BLaER1 (cell line): ENCODE measurements around the gene VEGFB.

Experiments
- H3K27ac ChIP-seq: shearing (Covaris generic); formaldehyde crosslinking; 2 replicates; pipeline ENCODE4 v1.8.1; 2022
- H3K27me3 ChIP-seq: shearing (Covaris generic); formaldehyde crosslinking; 2 replicates; pipeline ENCODE4 v1.8.1; 2022
- H3K36me3 ChIP-seq: shearing (Covaris generic); formaldehyde crosslinking; 2 replicates; pipeline ENCODE4 v1.8.1; 2022
- H3K4me1 ChIP-seq: shearing (Covaris generic); formaldehyde crosslinking; 2 replicates; pipeline ENCODE4 v1.8.1; 2022
- H3K4me2 ChIP-seq: shearing (Covaris generic); formaldehyde crosslinking; 2 replicates; pipeline ENCODE4 v1.8.1; 2022
- H3K4me3 ChIP-seq: shearing (Covaris generic); formaldehyde crosslinking; 2 replicates; pipeline ENCODE4 v1.8.1; 2022
- H3K9ac ChIP-seq: shearing (Covaris generic); formaldehyde crosslinking; 2 replicates; pipeline ENCODE4 v1.8.1; 2022
- H3K9me3 ChIP-seq: shearing (Covaris generic); formaldehyde crosslinking; 2 replicates; pipeline ENCODE4 v1.8.1; 2022
- H4K20me1 ChIP-seq: shearing (Covaris generic); formaldehyde crosslinking; 2 replicates; pipeline ENCODE4 v1.8.1; 2022
- Cebpa-rat ChIP-seq: shearing (Covaris generic); IDR thresholded peaks from 2 replicates; pipeline ENCODE4 v1.8.1; 2022

VEGFB gene

GRCh38 chr11:64233913-64234586, at the start of gene VEGFB:
Gene VEGFB (plus strand): TSS chr11:64234584. CDS start chr11:64234834, 250 bp downstream.
- Histone ChIP-seq H3K4me2 (peak within 1 kb of the TSS; percentile 99), H3K27ac (peak within 1 kb of the TSS; percentile 76), H3K4me3 (peak within 1 kb of the TSS; percentile 77), H4K20me1 (peaks cover 12% of the 10 kb centered on the region), H3K4me1 (peaks cover 81% of the 10 kb centered on the region), H3K9me3 (no peaks in the 10 kb centered on the region), H3K27me3 (no peaks in the 10 kb centered on the region), H3K9ac (peak within 1 kb of the TSS; percentile 77), H3K36me3 (peaks cover 25% of the 10 kb centered on the region)
- TF ChIP-seq Cebpa-rat = no peak

- Histone ChIP-seq H3K27me3 (no peaks in the 10 kb centered on the region), H3K9ac (peak overlapping the region; percentile 89), H3K27ac (peak overlapping the region; percentile 90), H3K4me3 (peak overlapping the region; percentile 78), H3K36me3 (no peaks in the 10 kb centered on the region; the same call in none of the 2 replicates), H4K20me1 (no peaks in the 10 kb centered on the region), H3K9me3 (no peaks in the 10 kb centered on the region), H3K4me2 (peak overlapping the region; percentile 83), H3K4me1 (peaks cover 48% of the 10 kb centered on the region)
- TF ChIP-seq Cebpa-rat = no peak
Measured at GRCh38 chr11:64185175-64185692, 49.1 kb upstream of the VEGFB start.

- peak within 1 kb of the TSS; percentile 90 for H3K27ac ChIP-seq
Measured at GRCh38 chr11:64185693-64186491, 48.5 kb upstream of the VEGFB start, which contains the start of gene STIP1. Gene STIP1 (plus strand): TSS chr11:64186171. CDS start chr11:64186262, 91 bp downstream.

GRCh38 chr11:64186492-64187165, 47.8 kb upstream of the VEGFB start:
- H4K20me1 ChIP-seq = no peaks in the 10 kb centered on the region
- no peaks in the 10 kb centered on the region; the same call in none of the 2 replicates for H3K36me3 ChIP-seq
- TF ChIP-seq Cebpa-rat = no peak
- no peaks in the 10 kb centered on the region for H3K9me3 ChIP-seq
- no peak overlapping the region for H3K4me3 ChIP-seq
- H3K4me1 ChIP-seq = peaks cover 34% of the 10 kb centered on the region
- no peak overlapping the region for H3K27ac ChIP-seq
- H3K4me2 ChIP-seq = no peak overlapping the region
- no peak overlapping the region for H3K9ac ChIP-seq
- H3K27me3 ChIP-seq = no peaks in the 10 kb centered on the region

More at GRCh38 chr11:64185693-64186491, 48.5 kb upstream of the VEGFB start, which contains the start of gene STIP1:
- H3K4me3 ChIP-seq = peak within 1 kb of the TSS; percentile 78
- no peaks in the 10 kb centered on the region for H4K20me1 ChIP-seq
- no peaks in the 10 kb centered on the region; the same call in none of the 2 replicates for H3K36me3 ChIP-seq
- no peaks in the 10 kb centered on the region for H3K9me3 ChIP-seq
- peak within 1 kb of the TSS; percentile 83 for H3K4me2 ChIP-seq
- H3K9ac ChIP-seq = peak within 1 kb of the TSS; percentile 89
- H3K4me1 ChIP-seq = peaks cover 41% of the 10 kb centered on the region
- TF ChIP-seq Cebpa-rat = no peak
- H3K27me3 ChIP-seq = no peaks in the 10 kb centered on the region

- 0 out of 2 replicates have a peak, but pooled peaks cover 17% of the 10 kb centered on the region for H3K4me1 ChIP-seq
- H3K9me3 ChIP-seq = no peaks in the 10 kb centered on the region
- H3K27ac ChIP-seq = no peak overlapping the region
- no peak overlapping the region for H3K4me3 ChIP-seq
- no peak overlapping the region; the same call in 1 of the 2 replicates for H3K9ac ChIP-seq
- no peaks in the 10 kb centered on the region; the same call in none of the 2 replicates for H4K20me1 ChIP-seq
- no peak overlapping the region for H3K4me2 ChIP-seq
- no peaks in the 10 kb centered on the region; the same call in none of the 2 replicates for H3K36me3 ChIP-seq
- H3K27me3 ChIP-seq = no peaks in the 10 kb centered on the region
- TF ChIP-seq Cebpa-rat = no peak
Measured at GRCh38 chr11:64192434-64192833, 42.0 kb upstream of the VEGFB start.

- Histone ChIP-seq H3K36me3 (no peaks in the 10 kb centered on the region; the same call in none of the 2 replicates), H3K27ac (no peak overlapping the region), H3K4me1 (0 out of 2 replicates have a peak, but pooled peaks cover 16% of the 10 kb centered on the region), H3K4me3 (no peak overlapping the region), H3K9me3 (no peaks in the 10 kb centered on the region), H3K9ac (peak overlapping the region; percentile 2; the same call in 1 of the 2 replicates), H4K20me1 (peaks cover 20% of the 10 kb centered on the region), H3K27me3 (no peaks in the 10 kb centered on the region), H3K4me2 (no peak overlapping the region)
- no peak for TF ChIP-seq Cebpa-rat
Measured at GRCh38 chr11:64196626-64197025, 37.8 kb upstream of the VEGFB start.

- H3K36me3 ChIP-seq = no peaks in the 10 kb centered on the region; the same call in none of the 2 replicates
- H4K20me1 ChIP-seq = peaks cover 39% of the 10 kb centered on the region
Measured at GRCh38 chr11:64198511-64198910, 35.9 kb upstream of the VEGFB start.

GRCh38 chr11:64201543-64201942, 32.8 kb upstream of the VEGFB start:
- H4K20me1 ChIP-seq = peaks cover 48% of the 10 kb centered on the region
- H3K9ac ChIP-seq = no peak overlapping the region
- no peak overlapping the region for H3K27ac ChIP-seq
- peaks cover 29% of the 10 kb centered on the region for H3K4me1 ChIP-seq
- no peak overlapping the region for H3K4me3 ChIP-seq
- no peaks in the 10 kb centered on the region for H3K9me3 ChIP-seq
- no peak for TF ChIP-seq Cebpa-rat
- peaks cover 5% of the 10 kb centered on the region for H3K36me3 ChIP-seq
- no peak overlapping the region for H3K4me2 ChIP-seq
- no peaks in the 10 kb centered on the region for H3K27me3 ChIP-seq

More at GRCh38 chr11:64198511-64198910, 35.9 kb upstream of the VEGFB start:
- no peaks in the 10 kb centered on the region for H3K9me3 ChIP-seq
- H3K4me2 ChIP-seq = no peak overlapping the region
- TF ChIP-seq Cebpa-rat = no peak
- no peak overlapping the region for H3K9ac ChIP-seq
- no peak overlapping the region for H3K4me3 ChIP-seq
- H3K27me3 ChIP-seq = no peaks in the 10 kb centered on the region
- H3K4me1 ChIP-seq = peaks cover 6% of the 10 kb centered on the region; the same call in 1 of the 2 replicates
- H3K27ac ChIP-seq = no peak overlapping the region

- Histone ChIP-seq H4K20me1 (peaks cover 51% of the 10 kb centered on the region), H3K36me3 (peaks cover 5% of the 10 kb centered on the region), H3K9ac (peak overlapping the region; percentile 40; the same call in 1 of the 2 replicates), H3K27me3 (no peaks in the 10 kb centered on the region), H3K4me1 (peaks cover 31% of the 10 kb centered on the region), H3K4me2 (no peak overlapping the region), H3K9me3 (no peaks in the 10 kb centered on the region), H3K4me3 (no peak overlapping the region), H3K27ac (no peak overlapping the region)
- TF ChIP-seq Cebpa-rat = no peak
Measured at GRCh38 chr11:64202992-64203391, 31.4 kb upstream of the VEGFB start.
